NT2/D1 (cell line): ENCODE results near the gene SLC39A11.

Experiments
- SUZ12 ChIP-seq: IDR thresholded peaks from 2 replicates; pipeline ENCODE4 v1.6.1; 2011; ENCODE audit not compliant: insufficient read length, insufficient read depth; ENCODE audit errors: extremely low read depth
- YY1 ChIP-seq: IDR thresholded peaks from 2 replicates; pipeline ENCODE4 v1.6.1; 2011; ENCODE audit not compliant: insufficient read length, insufficient read depth

GRCh38 chr17:72878975-72879660, 213.4 kb downstream of the SLC39A11 start:
- TF ChIP-seq YY1: no peak
- no peak for TF ChIP-seq SUZ12
